Erythroblast (primary cell): Measurements from ENCODE around the gene DAZAP1.

Source experiments
- GATA1 ChIP-seq: IDR thresholded peaks from 2 replicates; pipeline ENCODE4 v1.6.1; 2011; ENCODE audit warnings: low read depth, mild to moderate bottlenecking, control low read depth, low read length, moderate library complexity
- POLR2A ChIP-seq: IDR thresholded peaks from 2 replicates; pipeline ENCODE4 v1.6.1; 2011; ENCODE audit warnings: mild to moderate bottlenecking, low read length

DNA sequence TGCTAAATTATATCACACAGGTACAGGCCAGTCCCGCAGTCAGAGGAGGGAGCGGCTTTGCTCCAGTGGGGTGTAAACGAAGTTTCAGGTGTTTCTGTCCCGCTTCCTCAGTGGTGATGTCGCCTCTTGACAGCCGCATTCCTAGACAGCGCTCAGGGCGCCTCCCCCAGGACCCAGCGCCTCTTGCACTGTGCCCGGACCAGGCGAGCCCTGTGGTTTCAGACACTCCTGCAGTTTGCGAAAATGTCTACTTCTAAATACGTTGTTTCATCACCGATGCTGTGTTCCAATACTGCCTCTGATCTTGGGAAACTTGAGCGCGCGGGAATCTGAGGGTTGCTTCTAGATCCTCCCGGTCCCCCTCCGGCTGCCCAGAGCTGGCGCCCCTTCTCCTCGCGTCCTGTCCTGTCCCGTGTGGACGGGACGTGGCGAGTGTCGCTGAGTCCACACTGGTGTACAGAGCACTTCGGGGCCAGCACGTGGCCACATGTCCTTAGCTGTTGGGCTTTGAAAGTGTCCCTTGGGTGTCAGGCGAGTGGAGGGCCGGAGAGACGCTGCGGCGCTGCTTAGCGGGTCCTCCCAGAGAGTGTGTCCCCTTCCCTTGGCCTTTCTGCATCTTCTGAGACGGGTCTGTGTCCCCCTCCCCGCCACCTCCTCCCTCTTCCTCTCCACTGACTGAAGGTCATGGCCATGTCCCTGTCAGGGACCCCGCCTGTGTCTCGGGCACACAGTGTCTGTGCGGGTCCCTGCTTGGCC is 16.2 kb downstream of the DAZAP1 start:
- TF ChIP-seq POLR2A (no peak), GATA1 (no peak)
